Left lobe of liver (tissue), 2 donors: ENCODE data around the gene ZNF583. TPM values are rescaled to one million over a fixed set of nuclear protein-coding genes. Genes with fewer than 3 reads are reported as not detected.

ENCODE experiments used
- ATAC-seq: fragments of 200-7000 bp; cut with Tn5 transposase; one replicate; pipeline ENCODE4 v1.9.1; 2020; ENCODE audit warnings: mild to moderate bottlenecking, moderate library complexity
- DNase-seq: peaks from one replicate; pipeline ENCODE4 v3.0.0-alpha.2; 2020; ENCODE audit warnings: low spot score
- total RNA-seq: library from RNA; stranded (reverse); gene quantifications from one replicate; pipeline ENCODE4 v1.2.1, GENCODE V29; 2021
- donor health status: DM: no; HTN: no; CAD: no; lungs with moderate emphysema.
- donor health status: DM: no; HTN: yes; CAD: no.

ZNF583 gene
- 1.1 TPM for total RNA-seq

DNA sequence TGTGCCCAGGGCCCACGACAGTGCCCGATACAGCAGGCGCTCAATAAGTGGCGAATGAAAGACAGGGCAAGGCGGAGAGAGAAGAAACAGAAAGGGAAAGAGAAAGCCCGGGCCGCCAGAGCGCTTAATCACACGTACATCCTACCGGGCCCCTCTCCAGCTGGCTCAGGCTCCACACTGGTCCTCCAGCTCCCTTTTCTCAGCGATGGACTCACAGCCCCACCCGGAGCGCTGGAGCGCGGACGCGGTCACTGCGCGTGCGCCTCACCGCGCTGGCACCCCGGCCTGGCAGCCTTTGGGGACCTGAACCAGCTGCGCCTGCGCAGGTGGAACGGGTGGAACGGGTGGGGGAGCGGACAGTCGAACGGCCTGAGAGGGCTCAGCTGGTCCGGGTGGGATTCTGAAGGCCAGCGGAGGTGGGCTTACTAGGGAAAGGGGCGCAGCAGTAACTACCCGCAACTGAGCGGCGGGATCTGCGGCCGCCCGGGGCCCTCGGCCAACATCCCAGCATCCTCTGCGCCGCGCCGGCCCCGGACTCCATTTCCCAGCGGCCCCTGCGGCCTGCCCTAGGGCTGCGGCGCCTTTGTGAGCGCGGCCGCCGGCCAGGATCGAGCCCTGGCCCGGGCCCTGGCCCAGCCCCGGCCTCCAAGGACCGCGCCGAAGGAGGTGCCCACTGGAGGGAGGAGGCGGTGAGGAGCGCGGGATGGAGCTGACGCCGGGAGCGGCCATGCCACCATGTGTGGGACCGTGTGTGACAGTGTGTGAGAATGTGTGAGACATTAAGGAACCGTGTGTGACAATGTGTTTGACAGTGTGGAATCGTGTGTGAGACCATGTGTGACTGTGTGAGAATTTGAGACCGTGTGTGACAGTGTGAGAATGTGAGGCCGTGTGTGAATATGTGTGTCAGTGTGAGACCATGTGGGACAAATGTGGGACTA is at the start of gene ZNF583:
ZNF583 (plus strand) TSS at position 569 of the 941 bp plus-strand sequence. CDS start 2,783 bp downstream, outside the sequence.
- DNase-seq (peak; percentile 98), ATAC-seq (peak; percentile 96)

DNA sequence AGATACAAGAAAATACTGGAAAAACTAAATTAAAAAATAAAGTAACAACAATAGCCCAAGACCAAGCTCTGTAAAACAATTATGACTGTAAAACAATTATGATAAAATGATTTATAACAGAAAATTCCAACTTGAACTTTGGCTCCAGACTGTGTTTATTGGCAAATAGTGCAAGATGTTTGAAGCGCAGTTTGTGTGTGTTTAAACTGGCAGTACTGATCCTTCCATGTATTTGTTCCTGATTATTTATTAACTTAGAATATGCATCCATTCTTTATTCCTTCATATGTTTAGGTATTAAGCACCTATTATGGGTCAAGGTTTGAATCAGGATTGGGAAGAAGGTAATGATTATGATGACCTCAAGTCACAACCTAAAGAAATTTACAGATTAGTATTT is 48.6 kb upstream of the ZNF583 start:
- DNase-seq: no peak
- peak; percentile 51 for ATAC-seq

DNA sequence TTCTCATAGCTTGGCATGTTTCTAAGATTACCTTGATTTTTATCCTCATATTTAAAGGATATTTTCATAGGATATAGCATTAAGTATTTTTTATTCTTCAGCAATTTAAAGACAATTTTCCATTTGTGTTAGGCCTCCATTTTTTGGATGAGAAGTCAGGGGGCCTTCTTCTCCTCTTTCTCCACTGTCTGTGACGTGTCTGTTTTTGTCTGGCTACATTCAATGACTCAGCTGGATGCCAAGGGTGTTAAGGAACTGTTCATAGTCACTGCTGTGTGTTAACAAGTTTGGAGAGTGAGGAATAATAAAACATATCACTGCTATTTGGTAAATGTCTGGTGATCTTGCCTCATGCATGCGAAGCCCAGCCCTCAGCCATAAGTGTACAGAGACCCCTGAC is 47.2 kb upstream of the ZNF583 start:
- DNase-seq: no peak
- ATAC-seq: no peak

DNA sequence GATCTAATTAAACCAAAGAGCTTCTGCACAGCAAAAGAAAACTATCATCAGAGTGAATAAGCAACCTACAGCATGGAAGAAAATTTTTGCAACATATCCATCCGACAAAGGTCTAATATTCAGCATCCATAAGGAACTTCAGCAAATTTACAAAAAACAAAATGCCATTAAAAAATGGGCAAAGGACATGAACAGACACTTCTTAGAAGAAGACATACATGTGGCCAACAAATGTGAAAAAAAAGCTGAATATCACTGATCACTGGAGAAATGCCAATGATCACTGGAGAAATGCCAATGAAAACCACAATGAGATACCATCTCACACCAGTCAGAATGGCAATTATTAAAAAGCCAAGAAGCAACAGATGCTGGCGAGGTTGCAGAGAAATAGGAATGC is 43.3 kb upstream of the ZNF583 start:
- ATAC-seq (no peak), DNase-seq (no peak)

DNA sequence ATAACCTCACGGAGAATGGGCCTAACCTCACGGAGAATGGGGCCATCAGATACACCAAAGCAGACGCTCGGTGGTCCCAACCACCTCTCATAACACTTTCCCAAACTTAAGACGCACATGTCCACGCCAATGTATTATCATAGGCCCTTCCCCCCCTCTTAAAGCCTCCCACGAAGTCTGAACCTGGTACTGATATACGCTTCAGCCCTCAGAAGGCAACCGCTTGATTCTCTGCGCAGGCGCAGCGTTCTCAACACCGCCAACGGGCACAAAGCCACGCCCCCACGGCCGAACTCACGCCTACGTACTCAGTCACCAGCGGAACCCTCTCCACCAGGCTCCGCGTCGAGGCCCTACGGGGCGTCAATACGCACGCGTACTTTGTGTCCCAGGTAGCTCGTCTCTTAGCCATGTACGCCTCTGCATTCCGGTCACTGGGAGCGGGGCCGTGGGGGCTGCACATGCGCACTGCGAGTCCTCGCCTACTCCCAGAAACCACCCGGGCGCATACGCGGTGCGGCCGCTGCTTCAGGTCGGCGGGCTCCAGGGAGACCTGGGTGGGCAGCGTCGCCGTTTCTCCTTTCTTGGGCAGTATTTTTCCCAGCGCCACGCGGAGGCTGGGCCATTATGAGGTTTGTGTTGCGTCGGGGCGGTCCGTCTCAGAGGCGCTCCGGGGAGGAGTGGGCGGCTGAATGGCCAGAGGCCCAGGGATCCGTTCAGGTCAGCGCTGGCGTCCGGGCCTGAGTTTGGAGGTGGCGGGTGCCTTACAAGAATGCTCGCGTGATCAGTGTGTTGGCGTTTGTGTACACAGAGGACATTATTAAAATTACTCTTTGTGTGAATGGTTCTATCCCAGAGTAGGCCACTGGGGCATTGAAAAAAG is 36.1 kb upstream of the ZNF583 start:
- ATAC-seq: peak; percentile 98

DNA sequence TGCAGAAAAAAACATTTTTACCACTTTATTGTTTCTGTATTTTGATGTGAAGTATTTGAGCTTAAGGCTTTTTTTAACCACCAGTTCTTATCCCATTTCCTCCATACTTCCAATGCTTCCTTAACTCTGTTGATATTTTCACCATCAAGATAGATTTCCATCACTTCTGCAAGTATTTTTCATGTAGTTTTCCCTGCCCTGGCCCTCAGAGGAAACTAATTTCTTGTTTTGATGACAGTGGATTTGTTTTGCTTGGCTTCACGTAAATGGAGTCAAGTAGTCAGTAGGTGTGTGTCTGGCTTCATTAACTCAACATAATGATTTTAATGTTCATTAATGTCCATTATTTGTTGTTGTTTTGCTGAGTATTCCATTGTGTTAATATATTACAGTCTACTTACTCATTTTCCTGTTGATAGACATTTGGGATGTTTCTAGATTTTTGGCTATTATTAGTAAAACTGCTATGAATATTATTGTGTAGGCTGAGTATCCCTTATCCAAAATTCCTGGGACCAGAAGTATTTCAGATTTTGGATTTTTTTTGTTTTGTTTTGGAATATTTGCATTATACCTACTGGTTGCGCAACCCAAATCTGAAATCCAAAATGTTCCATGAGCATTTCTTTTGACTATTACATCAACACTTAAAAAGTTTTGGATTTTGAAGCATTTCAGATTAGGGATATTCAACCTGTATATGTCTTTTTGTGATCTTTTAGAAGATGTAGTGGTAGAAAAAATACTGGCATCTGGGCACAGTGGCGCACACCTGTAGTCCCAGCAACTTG is 34.1 kb upstream of the ZNF583 start:
- no peak for DNase-seq
- ATAC-seq: no peak

More for the DNA sequence above, 36.1 kb upstream of the ZNF583 start:
- DNase-seq: peak; percentile 90

DNA sequence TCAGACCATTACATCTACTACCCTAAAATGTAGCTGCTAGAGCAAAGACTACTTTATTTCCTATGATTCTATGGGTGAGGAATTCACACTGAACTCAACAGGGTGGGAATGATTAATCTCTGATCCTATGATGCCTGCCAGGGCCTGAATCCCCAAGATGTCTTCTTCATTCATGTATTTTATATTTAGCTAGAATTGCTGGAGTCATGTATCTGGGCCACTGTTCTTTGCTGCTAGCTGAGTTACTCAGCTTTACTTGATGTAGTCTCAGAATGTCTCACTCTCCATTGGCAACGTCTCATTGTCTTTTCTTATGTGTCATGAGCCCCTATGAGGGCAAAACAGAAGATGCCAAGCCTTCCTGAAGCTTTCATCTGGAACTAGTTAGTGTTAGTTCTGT is 31.9 kb upstream of the ZNF583 start:
- no peak for DNase-seq
- no peak for ATAC-seq

DNA sequence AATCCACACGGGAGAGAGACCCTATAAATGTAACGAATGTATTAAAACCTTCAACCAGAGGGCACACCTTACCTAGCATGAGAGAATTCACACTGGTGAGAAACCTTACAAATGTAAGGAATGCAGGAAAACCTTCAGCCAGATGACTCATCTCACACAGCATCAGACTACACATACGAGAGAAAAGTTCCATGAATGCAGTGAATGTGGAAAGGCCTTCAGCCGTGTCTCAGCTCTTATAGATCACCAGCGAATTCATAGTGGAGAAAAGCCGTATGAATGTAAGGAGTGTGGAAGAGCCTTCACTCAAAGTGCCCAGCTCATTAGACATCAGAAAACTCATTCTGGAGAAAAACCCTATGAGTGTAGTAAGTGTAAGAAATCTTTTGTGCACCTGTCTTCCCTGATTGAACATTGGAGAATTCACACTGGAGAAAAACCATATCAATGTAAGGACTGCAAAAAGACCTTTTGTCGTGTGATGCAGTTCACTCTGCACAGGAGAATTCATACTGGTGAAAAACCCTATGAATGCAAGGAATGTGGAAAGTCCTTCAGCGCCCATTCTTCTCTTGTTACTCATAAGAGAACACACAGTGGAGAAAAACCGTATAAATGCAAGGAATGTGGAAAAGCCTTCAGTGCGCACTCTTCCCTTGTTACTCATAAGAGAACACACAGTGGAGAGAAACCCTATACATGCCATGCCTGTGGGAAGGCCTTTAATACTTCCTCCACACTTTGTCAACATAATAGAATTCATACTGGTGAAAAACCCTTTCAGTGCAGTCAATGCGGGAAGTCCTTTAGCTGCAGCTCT is 26.8 kb upstream of the ZNF583 start:
- no peak for DNase-seq
- ATAC-seq: no peak

DNA sequence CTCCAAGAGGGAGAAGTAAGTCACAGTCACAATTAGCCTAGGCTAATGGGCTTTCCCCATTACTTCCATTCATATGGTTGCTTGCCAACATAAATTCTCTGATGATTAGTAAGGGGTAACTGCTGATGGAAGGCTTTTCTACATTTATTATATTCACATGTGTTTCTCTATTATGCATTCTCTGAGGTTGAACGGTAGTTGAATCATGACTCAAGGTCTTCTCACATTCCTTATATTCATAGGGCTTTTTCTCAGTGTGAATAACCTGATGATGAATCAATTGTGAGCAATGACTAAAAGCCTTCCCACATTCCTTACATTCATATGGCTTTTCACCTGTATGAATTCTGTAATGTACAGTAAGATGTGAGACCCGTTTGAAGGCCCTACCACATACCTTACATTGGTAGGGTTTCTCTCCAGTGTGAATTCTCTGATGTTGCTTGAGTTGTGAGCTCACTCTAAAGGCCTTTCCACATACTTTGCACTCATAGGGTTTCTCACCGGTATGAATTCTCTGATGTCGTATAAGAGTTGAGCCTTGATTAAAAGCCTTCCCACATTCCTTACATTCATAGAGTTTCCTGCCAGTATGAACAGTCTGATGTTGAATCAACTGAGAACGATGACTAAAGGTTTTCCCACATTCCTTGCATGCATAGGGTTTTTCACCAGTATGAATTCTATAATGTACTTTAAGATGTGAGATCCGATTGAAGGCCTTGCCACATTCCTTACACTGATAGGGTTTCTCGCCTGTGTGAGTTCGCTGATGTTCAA is 20.1 kb upstream of the ZNF583 start:
- DNase-seq (no peak), ATAC-seq (no peak)

DNA sequence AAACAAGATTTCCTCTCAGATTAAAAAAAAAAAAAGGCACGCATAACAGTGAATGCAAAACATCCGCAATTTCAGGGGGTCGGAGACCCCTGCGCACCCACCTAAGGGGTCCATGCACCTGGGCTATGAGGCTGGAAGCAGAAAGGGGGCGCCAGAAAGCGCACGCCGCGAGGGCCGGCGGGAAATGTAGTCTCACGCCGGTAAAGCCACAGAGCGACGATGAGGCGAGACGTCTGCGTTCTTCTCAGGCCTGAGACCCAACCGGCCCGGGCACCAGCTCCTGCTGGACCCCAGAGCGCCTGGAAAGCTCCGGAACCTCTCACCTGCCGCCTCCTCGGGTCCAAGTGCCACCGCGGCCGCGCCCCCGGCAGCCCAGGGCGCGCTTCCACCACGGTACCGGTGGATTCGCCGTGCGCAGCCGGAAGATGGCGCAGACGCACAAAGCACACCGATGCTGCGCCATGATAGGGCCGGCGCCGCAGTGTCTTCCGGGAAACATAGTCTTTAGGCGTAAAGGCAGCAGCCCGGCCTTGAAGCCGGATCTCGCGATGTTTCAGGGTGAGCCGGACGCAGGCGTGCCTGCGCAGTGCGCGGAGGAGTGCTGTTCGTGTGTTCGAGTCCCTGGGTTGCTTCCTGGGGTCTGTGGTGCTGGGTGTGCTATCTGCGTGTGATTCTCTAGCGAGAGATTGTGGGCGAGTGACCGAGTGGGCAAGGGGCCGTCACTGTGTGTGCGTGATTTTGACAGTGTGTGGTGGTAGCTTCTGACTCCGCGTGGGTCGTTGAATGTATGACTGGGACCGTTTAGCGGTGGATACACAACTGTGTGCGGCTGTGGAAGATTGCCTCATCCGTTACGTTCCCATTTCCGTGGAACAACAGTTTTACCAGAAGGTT is 10.8 kb upstream of the ZNF583 start, which contains the start of gene ZNF582:
ZNF582 (minus strand) TSS at position 416 of the 894 bp plus-strand sequence. CDS start 1,782 bp downstream, outside the sequence.
- DNase-seq: peak; percentile 92
- peak; percentile 99 for ATAC-seq

DNA sequence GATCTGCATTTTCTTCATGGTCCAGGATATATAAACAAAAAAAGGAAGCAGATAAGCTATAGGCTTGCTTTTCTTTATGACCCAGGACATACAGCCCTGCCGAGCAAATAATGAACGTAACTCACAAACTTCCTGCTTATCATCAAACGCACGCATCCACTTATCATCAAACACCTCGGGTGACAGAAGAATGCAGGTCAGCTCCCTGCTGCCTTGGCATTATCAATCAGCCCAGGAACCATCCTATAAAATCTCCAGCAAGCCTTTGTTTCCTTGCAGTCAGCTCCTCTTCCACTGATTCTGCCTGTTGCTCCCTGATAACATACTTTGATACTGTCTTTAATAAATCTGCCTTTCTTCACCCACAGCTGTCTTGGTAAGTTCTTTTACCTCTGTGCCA is 5.3 kb upstream of the ZNF583 start:
- DNase-seq (no peak), ATAC-seq (no peak)

DNA sequence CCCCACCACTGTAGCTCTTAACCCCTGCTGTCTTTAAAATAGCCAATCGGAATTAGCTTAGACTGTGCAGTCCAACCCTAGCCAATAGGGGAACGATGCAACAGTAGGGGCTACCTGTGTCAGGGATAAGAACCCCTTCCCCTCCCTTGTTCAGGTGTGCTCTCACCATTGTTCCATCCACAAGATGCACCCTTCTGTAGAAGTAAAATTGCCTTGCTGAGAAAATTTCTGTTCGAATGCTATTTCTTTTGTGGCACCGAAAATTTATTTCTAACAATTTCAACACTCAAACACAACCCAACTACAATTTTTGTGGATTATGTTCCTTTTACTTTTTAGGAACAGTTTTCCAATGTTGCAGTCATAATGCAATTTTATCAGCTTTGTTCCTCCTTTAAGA is 3.6 kb upstream of the ZNF583 start:
- DNase-seq (no peak), ATAC-seq (no peak)

DNA sequence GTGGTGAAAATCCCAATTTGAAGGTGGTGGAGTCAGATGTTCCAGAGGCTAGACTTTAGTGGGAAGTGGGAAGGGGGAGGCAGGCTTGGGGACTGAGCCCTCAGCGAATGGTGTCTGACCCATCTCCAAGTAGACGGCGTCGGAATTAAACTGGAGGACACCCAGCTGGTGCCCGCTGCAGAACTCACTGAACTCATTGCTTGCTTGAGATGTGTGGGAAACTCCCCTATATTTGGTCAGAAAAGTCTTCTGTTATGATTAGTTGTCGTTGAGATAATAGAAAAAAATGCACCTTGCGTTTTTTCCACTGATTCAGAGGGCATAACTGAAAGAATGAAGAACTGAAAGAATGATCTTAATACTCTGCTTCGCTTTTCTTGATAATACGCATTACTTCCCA is 871 bp upstream of the ZNF583 start:
- ATAC-seq (no peak), DNase-seq (no peak)

DNA sequence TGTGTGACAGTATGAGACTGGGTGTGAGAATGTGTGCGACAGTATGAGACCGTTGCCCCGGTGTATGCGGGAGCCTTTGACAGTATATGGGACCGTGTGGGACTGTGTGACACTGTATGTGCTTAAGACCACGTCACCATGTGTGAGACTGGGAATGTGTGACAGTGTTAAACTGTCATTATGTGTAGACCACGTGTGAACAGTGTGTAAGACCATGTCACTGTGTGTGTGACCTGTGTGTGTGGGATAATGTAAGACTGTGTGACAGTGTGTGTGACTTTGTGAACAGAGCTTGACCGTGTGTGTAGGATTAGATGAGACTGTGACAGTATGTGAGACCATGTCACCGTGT is 549 bp downstream of the ZNF583 start:
- DNase-seq (no peak), ATAC-seq (no peak)

DNA sequence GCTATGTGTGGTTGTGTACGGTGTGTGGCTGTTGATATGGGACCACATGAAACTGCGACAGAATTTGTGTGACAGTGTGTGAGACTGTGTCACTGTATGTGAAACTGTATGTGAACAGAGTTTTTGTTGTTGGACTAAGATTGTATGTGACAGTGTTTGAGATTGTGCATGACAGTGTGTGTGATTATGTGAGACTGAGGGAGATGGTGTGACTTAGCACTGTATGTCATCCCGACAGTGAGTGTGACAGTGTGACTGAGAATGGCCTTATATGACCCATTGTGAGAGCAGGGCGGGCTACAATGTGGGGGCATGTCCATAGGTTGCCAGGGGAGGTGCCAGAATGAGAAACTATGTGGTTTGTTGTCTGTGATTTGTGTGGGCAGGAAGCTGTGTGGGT is 930 bp downstream of the ZNF583 start:
- ATAC-seq (no peak), DNase-seq (no peak)

DNA sequence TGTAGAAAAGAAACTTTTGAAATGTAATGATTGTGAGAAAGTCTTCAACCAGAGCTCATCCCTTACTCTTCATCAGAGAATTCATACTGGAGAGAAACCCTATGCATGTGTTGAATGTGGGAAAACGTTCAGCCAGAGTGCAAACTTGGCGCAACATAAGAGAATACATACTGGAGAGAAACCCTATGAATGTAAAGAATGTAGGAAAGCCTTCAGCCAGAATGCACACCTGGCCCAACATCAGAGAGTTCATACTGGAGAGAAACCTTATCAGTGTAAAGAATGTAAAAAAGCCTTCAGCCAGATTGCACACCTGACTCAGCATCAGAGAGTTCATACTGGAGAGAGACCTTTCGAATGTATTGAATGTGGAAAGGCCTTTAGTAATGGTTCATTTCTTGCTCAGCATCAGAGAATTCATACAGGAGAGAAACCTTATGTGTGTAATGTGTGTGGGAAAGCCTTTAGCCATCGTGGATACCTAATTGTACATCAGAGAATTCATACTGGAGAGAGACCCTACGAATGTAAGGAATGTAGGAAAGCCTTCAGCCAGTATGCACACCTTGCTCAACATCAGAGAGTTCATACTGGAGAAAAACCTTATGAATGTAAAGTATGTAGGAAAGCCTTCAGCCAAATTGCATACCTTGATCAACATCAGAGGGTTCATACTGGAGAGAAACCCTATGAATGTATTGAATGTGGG is 19.3 kb downstream of the ZNF583 start:
- ATAC-seq: no peak
- DNase-seq: no peak

DNA sequence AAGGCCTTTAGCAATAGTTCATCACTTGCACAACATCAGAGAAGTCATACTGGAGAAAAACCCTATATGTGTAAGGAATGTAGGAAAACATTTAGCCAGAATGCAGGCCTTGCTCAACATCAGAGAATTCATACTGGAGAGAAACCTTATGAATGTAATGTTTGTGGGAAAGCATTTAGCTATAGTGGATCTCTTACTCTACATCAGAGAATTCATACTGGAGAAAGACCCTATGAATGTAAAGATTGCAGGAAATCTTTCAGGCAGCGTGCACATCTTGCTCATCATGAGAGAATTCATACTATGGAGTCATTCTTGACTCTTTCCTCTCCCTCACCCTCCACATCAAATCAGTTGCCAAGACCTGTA is 19.8 kb downstream of the ZNF583 start:
- DNase-seq (no peak), ATAC-seq (no peak)
